Hepatocyte (in vitro differentiated cells): ENCODE results near the gene GRIN3B. TPM values are rescaled to one million over a fixed set of nuclear protein-coding genes. Genes with fewer than 3 reads are reported as not detected.

Experiments used
- DNase-seq: peaks from one replicate; pipeline ENCODE4 v3.0.0-alpha.2; 2016; ENCODE audit warnings: low spot score
- H2AFZ ChIP-seq: fragments of 200-600 bp; sonication (generic); 2 replicates; pipeline ENCODE4 v1.6.0; 2016; ENCODE audit warnings: antibody characterized with exemption, mild to moderate bottlenecking
- H3K27ac ChIP-seq: fragments of 200-600 bp; sonication (generic); 2 replicates; pipeline ENCODE4 v1.5.1; 2016; ENCODE audit warnings: mild to moderate bottlenecking
- H3K27me3 ChIP-seq: fragments of 200-600 bp; sonication (generic); 2 replicates; pipeline ENCODE4 v1.6.1; 2016
- H3K36me3 ChIP-seq: fragments of 200-600 bp; sonication (generic); replicated peaks from 2 replicates; pipeline ENCODE4 v1.5.1; 2016; ENCODE audit warnings: low read depth; ENCODE audit not compliant: insufficient read depth
- H3K4me1 ChIP-seq: fragments of 200-600 bp; sonication (generic); 2 replicates; pipeline ENCODE4 v1.5.1; 2016; ENCODE audit warnings: mild to moderate bottlenecking, moderate library complexity; ENCODE audit not compliant: insufficient read depth
- H3K4me2 ChIP-seq: fragments of 200-600 bp; sonication (generic); 2 replicates; pipeline ENCODE4 v1.6.0; 2016
- H3K4me3 ChIP-seq: fragments of 200-600 bp; sonication (generic); 2 replicates; pipeline ENCODE4 v1.5.1; 2016; ENCODE audit warnings: mild to moderate bottlenecking
- H3K79me2 ChIP-seq: fragments of 200-600 bp; sonication (generic); 2 replicates; pipeline ENCODE4 v1.6.0; 2017; ENCODE audit warnings: mild to moderate bottlenecking
- H3K9me2 ChIP-seq: fragments of 200-600 bp; sonication (generic); replicated peaks from 2 replicates; pipeline ENCODE4 v1.6.0; 2017; ENCODE audit warnings: mild to moderate bottlenecking; ENCODE audit not compliant: insufficient read depth
- H3K9me3 ChIP-seq: fragments of 200-600 bp; sonication (generic); 2 replicates; pipeline ENCODE4 v1.5.1; 2016; ENCODE audit warnings: low read depth, mild to moderate bottlenecking
- H4K20me1 ChIP-seq: fragments of 200-600 bp; sonication (generic); 2 replicates; pipeline ENCODE4 v1.6.0; 2016; ENCODE audit warnings: mild to moderate bottlenecking; ENCODE audit not compliant: insufficient read depth, poor library complexity, severe bottlenecking
- CTCF ChIP-seq: fragments of 200-600 bp; sonication (generic); IDR thresholded peaks from 2 replicates; pipeline ENCODE4 v1.5.1; 2016; ENCODE audit warnings: antibody characterized with exemption, mild to moderate bottlenecking; ENCODE audit not compliant: poor library complexity
- EZH2 ChIP-seq: fragments of 200-600 bp; sonication (generic); IDR thresholded peaks from 2 replicates; pipeline ENCODE4 v1.6.1; 2016; ENCODE audit warnings: antibody characterized with exemption, mild to moderate bottlenecking, borderline replicate concordance
- EZH2phosphoT487 ChIP-seq: fragments of 200-600 bp; sonication (generic); IDR thresholded peaks from one replicate; pipeline ENCODE4 v1.6.1; 2018; ENCODE audit warnings: antibody characterized with exemption, mild to moderate bottlenecking, low read depth, moderate library complexity; ENCODE audit not compliant: unreplicated experiment, severe bottlenecking
- WGBS: methylation state at CpG from one replicate; pipeline ENCODE4 v1.1.6; 2016; ENCODE audit warnings: low lambda C conversion rate; ENCODE audit errors: missing lambda C conversion rate; 5-methylcytosine and 5-hydroxymethylcytosine counted together
- polyA plus RNA-seq: library from polyadenylated mRNA; unstranded; fragments of >200 nt; fragmentation: Nextera tagmentation; extraction: Ambion mirVana; gene quantifications from 2 replicates; pipeline ENCODE4 v1.2.1, GENCODE V29; 2016
- total RNA-seq: library from RNA; depleted of rRNA; stranded (reverse); fragments of >200 nt; gene quantifications from 2 replicates; pipeline ENCODE4 v1.2.3, GENCODE V29; 2014

GRIN3B gene
- total and polyA plus RNA-seq, 2 experiments from 2014 or later = 0.30 to 0.48 TPM

DNA sequence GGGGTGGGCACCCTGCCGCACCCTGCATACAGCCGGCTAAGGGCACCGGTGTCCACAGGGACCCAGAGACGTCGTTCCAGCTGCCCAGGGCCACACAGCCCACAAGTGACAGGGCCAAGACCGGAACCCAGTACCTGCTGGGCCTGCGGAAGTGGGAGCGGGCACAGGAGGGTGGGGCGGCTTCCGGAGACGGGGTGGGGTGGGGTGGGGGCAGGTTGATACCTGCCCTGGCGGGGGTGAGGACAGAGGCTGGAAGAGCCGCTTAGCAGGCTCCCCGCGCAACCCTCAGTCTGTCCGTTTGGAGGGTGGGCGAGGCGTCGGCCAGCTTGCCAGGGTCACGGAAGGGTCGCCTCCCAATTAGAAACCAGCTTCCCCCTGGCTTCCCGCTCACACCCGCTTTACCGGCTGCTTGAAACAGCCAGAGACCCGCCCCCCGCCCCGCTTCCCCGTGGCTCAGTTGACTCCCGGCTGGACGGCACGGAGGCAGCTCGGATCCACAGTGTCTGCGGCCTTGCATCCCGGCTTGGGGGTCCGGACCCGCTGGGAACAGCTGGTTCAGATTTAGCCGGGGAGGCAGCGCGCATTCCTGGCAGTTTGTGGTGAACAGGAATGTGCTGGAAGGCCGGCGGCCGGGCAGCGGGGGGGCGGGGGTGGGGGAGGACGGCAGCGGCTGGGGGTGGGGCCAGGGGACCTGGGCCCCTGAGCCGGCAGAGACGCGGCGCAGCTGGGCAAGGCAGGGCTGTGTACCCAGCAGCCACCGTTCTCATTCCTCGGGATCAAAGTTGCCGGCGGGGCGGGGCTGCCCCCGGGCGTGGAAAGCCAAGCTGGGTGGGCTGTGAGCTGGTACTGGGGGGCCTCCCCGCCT is 28.1 kb downstream of the GRIN3B start:
- no peaks in the 10 kb centered on the region for H3K9me2 ChIP-seq
- peak overlapping the region; percentile 100 for H3K27ac ChIP-seq
- H4K20me1 ChIP-seq = peaks cover 36% of the 10 kb centered on the region
- peak; percentile 93 for DNase-seq
- H3K36me3 ChIP-seq = no peaks in the 10 kb centered on the region
- H3K4me2 ChIP-seq = peak overlapping the region; percentile 100
- TF ChIP-seq EZH2 (no peak), CTCF (no peak), EZH2phosphoT487 (no peak)
- peak overlapping the region; percentile 99 for H3K4me3 ChIP-seq
- H3K79me2 ChIP-seq = peaks cover 72% of the 10 kb centered on the region
- no peaks in the 10 kb centered on the region for H3K27me3 ChIP-seq
- no peak overlapping the region for H2AFZ ChIP-seq
- WGBS = 2% methylated on average over 39 of the region's 58 CpGs
- H3K4me1 ChIP-seq = peaks cover 31% of the 10 kb centered on the region
- no peaks in the 10 kb centered on the region for H3K9me3 ChIP-seq

- TF ChIP-seq EZH2phosphoT487 (no peak), CTCF (no peak), EZH2 (no peak)
- Histone ChIP-seq H3K79me2 (peaks cover 50% of the 10 kb centered on the region), H3K36me3 (no peaks in the 10 kb centered on the region), H2AFZ (no peak overlapping the region), H3K9me3 (no peaks in the 10 kb centered on the region), H3K4me1 (peaks cover 21% of the 10 kb centered on the region), H3K9me2 (no peaks in the 10 kb centered on the region), H3K27ac (no peak overlapping the region), H4K20me1 (peaks cover 41% of the 10 kb centered on the region), H3K27me3 (no peaks in the 10 kb centered on the region), H3K4me3 (no peak overlapping the region), H3K4me2 (no peak overlapping the region)
- 93% methylated on average over 20 of the region's 20 CpGs for WGBS
- DNase-seq = no peak
Measured at GRCh38 chr19:1032264-1032867, 32.1 kb downstream of the GRIN3B start.

GRCh38 chr19:1035998-1036621 is 35.9 kb downstream of the GRIN3B start:
- H3K9me2 ChIP-seq = no peaks in the 10 kb centered on the region
- no peaks in the 10 kb centered on the region for H3K36me3 ChIP-seq
- H2AFZ ChIP-seq = no peak overlapping the region
- TF ChIP-seq CTCF (no peak), EZH2phosphoT487 (no peak), EZH2 (no peak)
- no peak for DNase-seq
- H3K4me1 ChIP-seq = peaks cover 4% of the 10 kb centered on the region
- no peak overlapping the region for H3K27ac ChIP-seq
- no peak overlapping the region for H3K4me3 ChIP-seq
- peaks cover 15% of the 10 kb centered on the region for H3K79me2 ChIP-seq
- H3K4me2 ChIP-seq = no peak overlapping the region
- 92% methylated on average over 29 of the region's 29 CpGs for WGBS
- H3K27me3 ChIP-seq = no peaks in the 10 kb centered on the region
- no peaks in the 10 kb centered on the region for H3K9me3 ChIP-seq
- peaks cover 12% of the 10 kb centered on the region for H4K20me1 ChIP-seq
